ENCODE measurements around the gene SIRT3.

DNA sequence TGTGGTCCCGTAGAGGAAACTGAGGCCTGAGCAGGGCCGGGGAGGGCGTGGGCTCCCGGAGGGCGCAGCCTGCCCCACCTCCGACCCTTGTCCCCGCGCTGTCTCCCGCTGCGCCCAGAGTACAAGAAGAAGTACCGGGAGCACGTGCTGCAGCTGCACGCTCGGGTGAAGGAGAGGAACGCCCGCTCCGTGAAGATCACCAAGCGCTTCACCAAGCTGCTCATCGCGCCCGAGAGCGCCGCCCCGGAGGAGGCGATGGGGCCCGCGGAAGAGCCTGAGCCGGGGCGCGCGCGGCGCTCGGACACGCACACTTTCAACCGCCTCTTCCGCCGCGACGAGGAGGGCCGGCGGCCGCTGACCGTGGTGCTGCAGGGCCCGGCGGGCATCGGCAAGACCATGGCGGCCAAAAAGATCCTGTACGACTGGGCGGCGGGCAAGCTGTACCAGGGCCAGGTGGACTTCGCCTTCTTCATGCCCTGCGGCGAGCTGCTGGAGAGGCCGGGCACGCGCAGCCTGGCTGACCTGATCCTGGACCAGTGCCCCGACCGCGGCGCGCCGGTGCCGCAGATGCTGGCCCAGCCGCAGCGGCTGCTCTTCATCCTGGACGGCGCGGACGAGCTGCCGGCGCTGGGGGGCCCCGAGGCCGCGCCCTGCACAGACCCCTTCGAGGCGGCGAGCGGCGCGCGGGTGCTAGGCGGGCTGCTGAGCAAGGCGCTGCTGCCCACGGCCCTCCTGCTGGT is 44.0 kb upstream of the SIRT3 start:
- TF ChIP-seq, protein P1, sequence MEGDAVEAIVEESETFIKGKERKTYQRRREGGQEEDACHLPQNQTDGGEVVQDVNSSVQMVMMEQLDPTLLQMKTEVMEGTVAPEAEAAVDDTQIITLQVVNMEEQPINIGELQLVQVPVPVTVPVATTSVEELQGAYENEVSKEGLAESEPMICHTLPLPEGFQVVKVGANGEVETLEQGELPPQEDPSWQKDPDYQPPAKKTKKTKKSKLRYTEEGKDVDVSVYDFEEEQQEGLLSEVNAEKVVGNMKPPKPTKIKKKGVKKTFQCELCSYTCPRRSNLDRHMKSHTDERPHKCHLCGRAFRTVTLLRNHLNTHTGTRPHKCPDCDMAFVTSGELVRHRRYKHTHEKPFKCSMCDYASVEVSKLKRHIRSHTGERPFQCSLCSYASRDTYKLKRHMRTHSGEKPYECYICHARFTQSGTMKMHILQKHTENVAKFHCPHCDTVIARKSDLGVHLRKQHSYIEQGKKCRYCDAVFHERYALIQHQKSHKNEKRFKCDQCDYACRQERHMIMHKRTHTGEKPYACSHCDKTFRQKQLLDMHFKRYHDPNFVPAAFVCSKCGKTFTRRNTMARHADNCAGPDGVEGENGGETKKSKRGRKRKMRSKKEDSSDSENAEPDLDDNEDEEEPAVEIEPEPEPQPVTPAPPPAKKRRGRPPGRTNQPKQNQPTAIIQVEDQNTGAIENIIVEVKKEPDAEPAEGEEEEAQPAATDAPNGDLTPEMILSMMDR (tag by site-specific recombination; IDR thresholded peaks at IDR 0.05): no peak
- TF ChIP-seq WT1 (tag by site-specific recombination; IDR thresholded peaks at IDR 0.05) (no peak), ZNF830 (tag by site-specific recombination; IDR thresholded peaks at IDR 0.05; ENCODE audit: low read depth) (no peak), TCF7L2 (IDR thresholded peaks at IDR 0.05; ENCODE audit: borderline replicate concordance, low read depth, low read length) (no peak), ZNF112 (tag by site-specific recombination; IDR thresholded peaks at IDR 0.05) (no peak), ZNF184 (tag by site-specific recombination; IDR thresholded peaks at IDR 0.05) (no peak), SETDB1 (IDR thresholded peaks at IDR 0.05; ENCODE audit: insufficient read length, low read length) (no peak)
- TF ChIP-seq, protein P2, sequence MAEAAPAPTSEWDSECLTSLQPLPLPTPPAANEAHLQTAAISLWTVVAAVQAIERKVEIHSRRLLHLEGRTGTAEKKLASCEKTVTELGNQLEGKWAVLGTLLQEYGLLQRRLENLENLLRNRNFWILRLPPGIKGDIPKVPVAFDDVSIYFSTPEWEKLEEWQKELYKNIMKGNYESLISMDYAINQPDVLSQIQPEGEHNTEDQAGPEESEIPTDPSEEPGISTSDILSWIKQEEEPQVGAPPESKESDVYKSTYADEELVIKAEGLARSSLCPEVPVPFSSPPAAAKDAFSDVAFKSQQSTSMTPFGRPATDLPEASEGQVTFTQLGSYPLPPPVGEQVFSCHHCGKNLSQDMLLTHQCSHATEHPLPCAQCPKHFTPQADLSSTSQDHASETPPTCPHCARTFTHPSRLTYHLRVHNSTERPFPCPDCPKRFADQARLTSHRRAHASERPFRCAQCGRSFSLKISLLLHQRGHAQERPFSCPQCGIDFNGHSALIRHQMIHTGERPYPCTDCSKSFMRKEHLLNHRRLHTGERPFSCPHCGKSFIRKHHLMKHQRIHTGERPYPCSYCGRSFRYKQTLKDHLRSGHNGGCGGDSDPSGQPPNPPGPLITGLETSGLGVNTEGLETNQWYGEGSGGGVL (tag by site-specific recombination; IDR thresholded peaks at IDR 0.05): no peak
- TF ChIP-seq, protein P3, sequence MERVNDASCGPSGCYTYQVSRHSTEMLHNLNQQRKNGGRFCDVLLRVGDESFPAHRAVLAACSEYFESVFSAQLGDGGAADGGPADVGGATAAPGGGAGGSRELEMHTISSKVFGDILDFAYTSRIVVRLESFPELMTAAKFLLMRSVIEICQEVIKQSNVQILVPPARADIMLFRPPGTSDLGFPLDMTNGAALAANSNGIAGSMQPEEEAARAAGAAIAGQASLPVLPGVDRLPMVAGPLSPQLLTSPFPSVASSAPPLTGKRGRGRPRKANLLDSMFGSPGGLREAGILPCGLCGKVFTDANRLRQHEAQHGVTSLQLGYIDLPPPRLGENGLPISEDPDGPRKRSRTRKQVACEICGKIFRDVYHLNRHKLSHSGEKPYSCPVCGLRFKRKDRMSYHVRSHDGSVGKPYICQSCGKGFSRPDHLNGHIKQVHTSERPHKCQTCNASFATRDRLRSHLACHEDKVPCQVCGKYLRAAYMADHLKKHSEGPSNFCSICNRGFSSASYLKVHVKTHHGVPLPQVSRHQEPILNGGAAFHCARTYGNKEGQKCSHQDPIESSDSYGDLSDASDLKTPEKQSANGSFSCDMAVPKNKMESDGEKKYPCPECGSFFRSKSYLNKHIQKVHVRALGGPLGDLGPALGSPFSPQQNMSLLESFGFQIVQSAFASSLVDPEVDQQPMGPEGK (tag by site-specific recombination; IDR thresholded peaks at IDR 0.05): no peak
- TF ChIP-seq, protein P4, sequence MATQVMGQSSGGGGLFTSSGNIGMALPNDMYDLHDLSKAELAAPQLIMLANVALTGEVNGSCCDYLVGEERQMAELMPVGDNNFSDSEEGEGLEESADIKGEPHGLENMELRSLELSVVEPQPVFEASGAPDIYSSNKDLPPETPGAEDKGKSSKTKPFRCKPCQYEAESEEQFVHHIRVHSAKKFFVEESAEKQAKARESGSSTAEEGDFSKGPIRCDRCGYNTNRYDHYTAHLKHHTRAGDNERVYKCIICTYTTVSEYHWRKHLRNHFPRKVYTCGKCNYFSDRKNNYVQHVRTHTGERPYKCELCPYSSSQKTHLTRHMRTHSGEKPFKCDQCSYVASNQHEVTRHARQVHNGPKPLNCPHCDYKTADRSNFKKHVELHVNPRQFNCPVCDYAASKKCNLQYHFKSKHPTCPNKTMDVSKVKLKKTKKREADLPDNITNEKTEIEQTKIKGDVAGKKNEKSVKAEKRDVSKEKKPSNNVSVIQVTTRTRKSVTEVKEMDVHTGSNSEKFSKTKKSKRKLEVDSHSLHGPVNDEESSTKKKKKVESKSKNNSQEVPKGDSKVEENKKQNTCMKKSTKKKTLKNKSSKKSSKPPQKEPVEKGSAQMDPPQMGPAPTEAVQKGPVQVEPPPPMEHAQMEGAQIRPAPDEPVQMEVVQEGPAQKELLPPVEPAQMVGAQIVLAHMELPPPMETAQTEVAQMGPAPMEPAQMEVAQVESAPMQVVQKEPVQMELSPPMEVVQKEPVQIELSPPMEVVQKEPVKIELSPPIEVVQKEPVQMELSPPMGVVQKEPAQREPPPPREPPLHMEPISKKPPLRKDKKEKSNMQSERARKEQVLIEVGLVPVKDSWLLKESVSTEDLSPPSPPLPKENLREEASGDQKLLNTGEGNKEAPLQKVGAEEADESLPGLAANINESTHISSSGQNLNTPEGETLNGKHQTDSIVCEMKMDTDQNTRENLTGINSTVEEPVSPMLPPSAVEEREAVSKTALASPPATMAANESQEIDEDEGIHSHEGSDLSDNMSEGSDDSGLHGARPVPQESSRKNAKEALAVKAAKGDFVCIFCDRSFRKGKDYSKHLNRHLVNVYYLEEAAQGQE (tag by site-specific recombination; IDR thresholded peaks at IDR 0.05): peak; percentile 89
